IPS-15b (cell line): ENCODE data around the gene MAP3K3.

Source experiments
- H3K27me3 ChIP-seq: one replicate; pipeline ENCODE4 v1.6.1; 2013; ENCODE audit warnings: low read length; ENCODE audit not compliant: control insufficient read depth, insufficient read depth
- H3K36me3 ChIP-seq: one replicate; pipeline ENCODE4 v1.6.1; 2013; ENCODE audit warnings: low read length; ENCODE audit not compliant: control insufficient read depth, insufficient read depth
- H3K4me1 ChIP-seq: one replicate; pipeline ENCODE4 v1.6.1; 2013; ENCODE audit warnings: mild to moderate bottlenecking, low read length; ENCODE audit not compliant: control insufficient read depth, insufficient read depth
- H3K4me3 ChIP-seq: one replicate; pipeline ENCODE4 v1.5.1; 2013; ENCODE audit warnings: low read depth, low read length
- H3K9ac ChIP-seq: one replicate; pipeline ENCODE4 v1.6.1; 2013; ENCODE audit warnings: low read depth, mild to moderate bottlenecking, low read length
- H3K9me3 ChIP-seq: one replicate; pipeline ENCODE4 v1.6.1; 2013; ENCODE audit warnings: mild to moderate bottlenecking, low read length; ENCODE audit not compliant: control insufficient read depth, insufficient read depth

MAP3K3 gene

GRCh38 chr17:63624531-63624880 is 2.3 kb downstream of the MAP3K3 start:
- Histone ChIP-seq H3K4me1 (peaks cover 14% of the 10 kb centered on the region), H3K27me3 (no peaks in the 10 kb centered on the region), H3K9ac (no peak overlapping the region), H3K4me3 (no peak overlapping the region), H3K36me3 (no peaks in the 10 kb centered on the region), H3K9me3 (no peaks in the 10 kb centered on the region)

- Histone ChIP-seq H3K9me3 (no peaks in the 10 kb centered on the region), H3K36me3 (no peaks in the 10 kb centered on the region), H3K27me3 (no peaks in the 10 kb centered on the region), H3K4me1 (peaks cover 17% of the 10 kb centered on the region), H3K9ac (no peak overlapping the region), H3K4me3 (no peak overlapping the region)
These were observed 4.4 kb downstream of the MAP3K3 start for GRCh38 chr17:63626551-63627180.

- no peak overlapping the region for H3K9ac ChIP-seq
- H3K4me1 ChIP-seq, result peaks cover 19% of the 10 kb centered on the region
- H3K9me3 ChIP-seq, result no peaks in the 10 kb centered on the region
- H3K27me3 ChIP-seq, result no peaks in the 10 kb centered on the region
- no peaks in the 10 kb centered on the region for H3K36me3 ChIP-seq
- no peak overlapping the region for H3K4me3 ChIP-seq
These were observed 7.4 kb downstream of the MAP3K3 start for GRCh38 chr17:63629627-63630026.

GRCh38 chr17:63631062-63631461 is 8.8 kb downstream of the MAP3K3 start:
- H3K36me3 ChIP-seq, result no peaks in the 10 kb centered on the region
- H3K27me3 ChIP-seq, result no peaks in the 10 kb centered on the region
- H3K4me3 ChIP-seq, result no peak overlapping the region
- peak overlapping the region; percentile 51 for H3K9ac ChIP-seq
- H3K9me3 ChIP-seq, result no peaks in the 10 kb centered on the region
- peaks cover 18% of the 10 kb centered on the region for H3K4me1 ChIP-seq

- H3K36me3 ChIP-seq, result no peaks in the 10 kb centered on the region
- H3K4me1 ChIP-seq, result peaks cover 18% of the 10 kb centered on the region
- peak overlapping the region; percentile 51 for H3K9ac ChIP-seq
These were observed 9.4 kb downstream of the MAP3K3 start for GRCh38 chr17:63631626-63632025.

GRCh38 chr17:63633742-63634141 is 11.5 kb downstream of the MAP3K3 start:
- Histone ChIP-seq H3K27me3 (no peaks in the 10 kb centered on the region), H3K4me3 (no peak overlapping the region), H3K36me3 (no peaks in the 10 kb centered on the region), H3K9me3 (no peaks in the 10 kb centered on the region), H3K4me1 (peaks cover 18% of the 10 kb centered on the region), H3K9ac (no peak overlapping the region)

More at GRCh38 chr17:63631626-63632025, 9.4 kb downstream of the MAP3K3 start:
- Histone ChIP-seq H3K4me3 (no peak overlapping the region), H3K27me3 (no peaks in the 10 kb centered on the region), H3K9me3 (no peaks in the 10 kb centered on the region)

- Histone ChIP-seq H3K36me3 (no peaks in the 10 kb centered on the region), H3K4me1 (peaks cover 18% of the 10 kb centered on the region), H3K9ac (no peak overlapping the region), H3K4me3 (no peak overlapping the region), H3K9me3 (no peaks in the 10 kb centered on the region), H3K27me3 (no peaks in the 10 kb centered on the region)
These were observed 11.9 kb downstream of the MAP3K3 start for GRCh38 chr17:63634163-63634562.

GRCh38 chr17:63634816-63635215 is 12.6 kb downstream of the MAP3K3 start:
- Histone ChIP-seq H3K4me3 (no peak overlapping the region), H3K9ac (no peak overlapping the region), H3K4me1 (peaks cover 18% of the 10 kb centered on the region), H3K9me3 (no peaks in the 10 kb centered on the region), H3K36me3 (no peaks in the 10 kb centered on the region), H3K27me3 (no peaks in the 10 kb centered on the region)

- H3K4me1 ChIP-seq, result peaks cover 18% of the 10 kb centered on the region
- no peaks in the 10 kb centered on the region for H3K36me3 ChIP-seq
- H3K9me3 ChIP-seq, result no peaks in the 10 kb centered on the region
- H3K9ac ChIP-seq, result no peak overlapping the region
- H3K27me3 ChIP-seq, result no peaks in the 10 kb centered on the region
- H3K4me3 ChIP-seq, result no peak overlapping the region
These were observed 13.1 kb downstream of the MAP3K3 start for GRCh38 chr17:63635290-63635689.

GRCh38 chr17:63635787-63636186 is 13.6 kb downstream of the MAP3K3 start:
- Histone ChIP-seq H3K27me3 (no peaks in the 10 kb centered on the region), H3K4me1 (peaks cover 18% of the 10 kb centered on the region), H3K36me3 (no peaks in the 10 kb centered on the region), H3K4me3 (no peak overlapping the region), H3K9me3 (no peaks in the 10 kb centered on the region), H3K9ac (no peak overlapping the region)

- Histone ChIP-seq H3K4me1 (peaks cover 3% of the 10 kb centered on the region), H3K9ac (no peak overlapping the region), H3K9me3 (no peaks in the 10 kb centered on the region), H3K4me3 (no peak overlapping the region), H3K27me3 (no peaks in the 10 kb centered on the region), H3K36me3 (no peaks in the 10 kb centered on the region)
These were observed 16.9 kb downstream of the MAP3K3 start for GRCh38 chr17:63639125-63639524.

GRCh38 chr17:63640038-63640437 is 17.8 kb downstream of the MAP3K3 start:
- Histone ChIP-seq H3K27me3 (no peaks in the 10 kb centered on the region), H3K36me3 (no peaks in the 10 kb centered on the region)

More at GRCh38 chr17:63640038-63640437, 17.8 kb downstream of the MAP3K3 start:
- no peak overlapping the region for H3K9ac ChIP-seq
- H3K9me3 ChIP-seq, result no peaks in the 10 kb centered on the region
- no peaks in the 10 kb centered on the region for H3K4me1 ChIP-seq
- no peak overlapping the region for H3K4me3 ChIP-seq
